ENCODE data around the gene CCDC34.

CCDC34 gene

GRCh38 chr11:27362749-27363575, at the start of gene CCDC34:
Gene CCDC34 (minus strand): TSS chr11:27363215. CDS start chr11:27363194, 21 bp downstream.
- peak; percentile 76 to 79 for DNase-seq (ENCODE audit: extremely low read depth in 1 of 2, low read depth in 1 of 2)

- DNase-seq (ENCODE audit: extremely low read depth in 1 of 2, low read depth in 1 of 2) = no peak
These were observed 49.2 kb upstream of the CCDC34 start for GRCh38 chr11:27412192-27412691.

- no peak for DNase-seq (ENCODE audit: extremely low read depth in 1 of 2, low read depth in 1 of 2)
These were observed 48.3 kb upstream of the CCDC34 start for GRCh38 chr11:27411328-27411727.

- DNase-seq (ENCODE audit: extremely low read depth in 1 of 2, low read depth in 1 of 2) = no peak
These were observed 47.3 kb upstream of the CCDC34 start for GRCh38 chr11:27410272-27410671.

- no peak for DNase-seq (ENCODE audit: extremely low read depth in 1 of 2, low read depth in 1 of 2)
These were observed 46.7 kb upstream of the CCDC34 start for GRCh38 chr11:27409742-27410141.

GRCh38 chr11:27409049-27409448, 46.0 kb upstream of the CCDC34 start:
- DNase-seq (ENCODE audit: extremely low read depth in 1 of 2, low read depth in 1 of 2) = no peak

GRCh38 chr11:27408246-27408800, 45.3 kb upstream of the CCDC34 start:
- DNase-seq (ENCODE audit: extremely low read depth in 1 of 2, low read depth in 1 of 2) = no peak

- no peak for DNase-seq (ENCODE audit: extremely low read depth in 1 of 2, low read depth in 1 of 2)
These were observed 43.7 kb upstream of the CCDC34 start for GRCh38 chr11:27406498-27407354.

- no peak for DNase-seq (ENCODE audit: extremely low read depth in 1 of 2, low read depth in 1 of 2)
These were observed 42.1 kb upstream of the CCDC34 start for GRCh38 chr11:27405134-27405533.

GRCh38 chr11:27404427-27404826, 41.4 kb upstream of the CCDC34 start:
- no peak for DNase-seq (ENCODE audit: extremely low read depth in 1 of 2, low read depth in 1 of 2)

- DNase-seq (ENCODE audit: extremely low read depth in 1 of 2, low read depth in 1 of 2) = no peak
These were observed 40.2 kb upstream of the CCDC34 start for GRCh38 chr11:27403195-27403594.

- no peak for DNase-seq (ENCODE audit: extremely low read depth in 1 of 2, low read depth in 1 of 2)
These were observed 39.4 kb upstream of the CCDC34 start for GRCh38 chr11:27402450-27402849.

- DNase-seq (ENCODE audit: extremely low read depth in 1 of 2, low read depth in 1 of 2) = no peak
These were observed 38.9 kb upstream of the CCDC34 start for GRCh38 chr11:27401833-27402316.

GRCh38 chr11:27401280-27401832, 38.3 kb upstream of the CCDC34 start:
- no peak for DNase-seq (ENCODE audit: extremely low read depth in 1 of 2, low read depth in 1 of 2)

- no peak for DNase-seq (ENCODE audit: extremely low read depth in 1 of 2, low read depth in 1 of 2)
These were observed 35.4 kb upstream of the CCDC34 start for GRCh38 chr11:27398400-27398770.

GRCh38 chr11:27397624-27398399, 34.8 kb upstream of the CCDC34 start:
- DNase-seq (ENCODE audit: extremely low read depth in 1 of 2, low read depth in 1 of 2) = no peak

GRCh38 chr11:27396259-27396839, 33.3 kb upstream of the CCDC34 start:
- DNase-seq (ENCODE audit: extremely low read depth in 1 of 2, low read depth in 1 of 2) = no peak

- DNase-seq (ENCODE audit: extremely low read depth in 1 of 2, low read depth in 1 of 2) = no peak
These were observed 32.7 kb upstream of the CCDC34 start for GRCh38 chr11:27395556-27396258.

GRCh38 chr11:27394781-27395228, 31.8 kb upstream of the CCDC34 start:
- DNase-seq (ENCODE audit: extremely low read depth in 1 of 2, low read depth in 1 of 2) = no peak
